MM.1S (cell line): ENCODE results near the gene TMED3.

ENCODE experiments used
- DNase-seq: peaks from one replicate; pipeline ENCODE4 v3.0.0-alpha.2; 2015
- H2AFZ ChIP-seq: fragments of 300-600 bp; sonication (generic); 2 replicates; pipeline ENCODE4 v1.6.0; 2016; ENCODE audit warnings: antibody characterized with exemption, low read length
- H3F3A ChIP-seq: fragments of 300-600 bp; sonication (generic); 2 replicates; pipeline ENCODE4 v1.6.1; 2016; ENCODE audit warnings: mild to moderate bottlenecking, antibody characterized with exemption, low read length, moderate library complexity, mixed read lengths; ENCODE audit not compliant: insufficient read depth
- H3K27ac ChIP-seq: fragments of 300-600 bp; sonication (generic); 2 replicates; pipeline ENCODE4 v1.5.1; 2016; ENCODE audit warnings: mild to moderate bottlenecking, low read length
- H3K27me3 ChIP-seq: fragments of 300-600 bp; sonication (generic); replicated peaks from 2 replicates; pipeline ENCODE4 v1.6.0; 2016; ENCODE audit warnings: low read length; ENCODE audit not compliant: insufficient read depth
- H3K36me3 ChIP-seq: fragments of 300-600 bp; sonication (generic); replicated peaks from 2 replicates; pipeline ENCODE4 v1.6.1; 2016; ENCODE audit warnings: mild to moderate bottlenecking, low read length, mixed read lengths; ENCODE audit not compliant: insufficient read depth
- H3K4me1 ChIP-seq: fragments of 300-600 bp; sonication (generic); 2 replicates; pipeline ENCODE4 v1.6.1; 2016; ENCODE audit warnings: low read length, mixed read lengths
- H3K4me2 ChIP-seq: fragments of 300-600 bp; sonication (generic); 2 replicates; pipeline ENCODE4 v1.6.0; 2016; ENCODE audit warnings: low read depth, low read length
- H3K4me3 ChIP-seq: fragments of 300-600 bp; sonication (generic); 2 replicates; pipeline ENCODE4 v1.5.1; 2016; ENCODE audit warnings: low read length, mixed read lengths
- H3K79me2 ChIP-seq: fragments of 300-600 bp; sonication (generic); 2 replicates; pipeline ENCODE4 v1.6.1; 2016; ENCODE audit warnings: mixed run types, low read length, mixed read lengths
- H3K9ac ChIP-seq: fragments of 300-600 bp; sonication (generic); 2 replicates; pipeline ENCODE4 v1.6.1; 2016; ENCODE audit warnings: low read length, mixed read lengths
- H3K9me2 ChIP-seq: fragments of 300-600 bp; sonication (generic); replicated peaks from 2 replicates; pipeline ENCODE4 v1.6.1; 2016; ENCODE audit warnings: mild to moderate bottlenecking, low read length, mixed read lengths; ENCODE audit not compliant: insufficient read depth
- H3K9me3 ChIP-seq: fragments of 300-600 bp; sonication (generic); replicated peaks from 2 replicates; pipeline ENCODE4 v1.6.1; 2016; ENCODE audit warnings: mild to moderate bottlenecking, low read length, mixed read lengths; ENCODE audit not compliant: insufficient read depth
- H4K20me1 ChIP-seq: fragments of 300-600 bp; sonication (generic); 2 replicates; pipeline ENCODE4 v1.6.1; 2016; ENCODE audit warnings: mild to moderate bottlenecking, low read length, moderate library complexity, mixed read lengths; ENCODE audit not compliant: insufficient read depth
- CTCF ChIP-seq: fragments of 300-600 bp; sonication (generic); IDR thresholded peaks from 2 replicates; pipeline ENCODE4 v1.5.1; 2016; ENCODE audit warnings: antibody characterized with exemption, low read length, mixed read lengths
- EZH2 ChIP-seq: fragments of 300-600 bp; sonication (generic); optimal IDR thresholded peaks from 2 replicates; pipeline ENCODE3; 2017; ENCODE audit warnings: low read depth, mild to moderate bottlenecking, antibody characterized with exemption, low read length, mixed read lengths
- EZH2phosphoT487 ChIP-seq: fragments of 300-600 bp; sonication (generic); IDR thresholded peaks from 2 replicates; pipeline ENCODE4 v1.6.1; 2018; ENCODE audit warnings: antibody characterized with exemption, low read length

Gene TMED3

DNA sequence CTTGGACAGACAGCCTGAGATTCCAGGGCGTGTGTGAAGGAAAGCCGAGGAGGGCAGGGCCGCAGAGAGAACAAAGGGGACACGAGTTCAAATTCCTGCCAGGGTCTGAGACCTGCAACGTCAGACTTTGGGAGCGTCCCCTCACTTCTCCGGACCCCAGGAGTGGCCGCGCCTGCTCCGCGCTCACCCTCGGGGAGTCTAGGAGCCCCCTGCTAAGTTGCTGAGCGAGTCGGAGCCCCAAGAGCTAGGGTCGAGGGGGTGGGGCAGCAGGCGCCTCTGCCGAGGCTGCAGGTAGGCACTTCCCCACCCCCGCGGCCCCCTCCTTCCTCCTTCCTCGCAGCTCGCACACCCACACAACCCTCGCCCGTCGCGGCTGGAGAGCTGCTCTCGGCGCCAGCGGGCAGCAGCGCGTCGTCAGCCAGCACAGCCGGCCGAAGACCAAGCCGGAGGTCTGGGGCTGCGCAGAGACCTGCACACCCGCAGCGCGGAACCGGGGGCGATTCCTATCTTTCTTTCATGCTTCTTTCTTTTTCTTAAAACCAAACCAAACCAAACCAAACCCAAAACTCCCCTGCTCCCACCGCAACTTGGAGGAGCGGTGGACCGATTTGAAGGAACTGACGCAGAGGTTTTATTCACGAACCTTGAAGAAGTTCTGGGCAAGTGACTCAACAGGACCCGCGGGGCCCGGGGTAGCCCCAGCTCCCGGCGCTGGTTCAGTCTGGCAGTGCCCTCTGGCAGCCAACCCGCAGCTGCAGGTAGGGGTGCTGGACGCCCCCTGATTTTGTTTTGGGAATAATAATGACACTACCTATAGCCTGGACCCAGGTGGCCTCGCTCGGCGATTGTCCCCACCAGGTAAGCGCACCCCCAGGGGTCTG lies 28.3 kb upstream of the TMED3 start, which contains the start of gene ANKRD34C:
ANKRD34C (plus strand) TSS at position 352 of the 881 bp plus-strand sequence. CDS start 10,563 bp downstream, outside the sequence.
- TF ChIP-seq EZH2phosphoT487 (no peak), CTCF (no peak), EZH2 (no peak)
- Histone ChIP-seq H3K9me2 (no peaks in the 10 kb centered on the region), H3F3A (no peaks in the 10 kb centered on the region), H3K36me3 (no peaks in the 10 kb centered on the region), H3K9me3 (no peaks in the 10 kb centered on the region), H3K4me2 (no peak within 1 kb of the TSS), H3K9ac (no peak within 1 kb of the TSS), H3K27ac (no peak within 1 kb of the TSS), H3K79me2 (no peaks in the 10 kb centered on the region), H2AFZ (no peak within 1 kb of the TSS), H3K27me3 (no peaks in the 10 kb centered on the region), H3K4me3 (no peak within 1 kb of the TSS), H4K20me1 (no peaks in the 10 kb centered on the region), H3K4me1 (no peaks in the 10 kb centered on the region)
- no peak for DNase-seq

- no peak overlapping the region for H3K4me3 ChIP-seq
- no peaks in the 10 kb centered on the region for H3K4me1 ChIP-seq
- H3K9me2 ChIP-seq: no peaks in the 10 kb centered on the region
- H3K27ac ChIP-seq: no peak overlapping the region
- H3K4me2 ChIP-seq: no peak overlapping the region
- H3K9me3 ChIP-seq: no peaks in the 10 kb centered on the region
- TF ChIP-seq EZH2phosphoT487 (no peak), EZH2 (no peak), CTCF (no peak)
- H2AFZ ChIP-seq: no peak overlapping the region
- no peak overlapping the region for H3K9ac ChIP-seq
- DNase-seq: peak; percentile 28
- no peaks in the 10 kb centered on the region for H4K20me1 ChIP-seq
- H3K79me2 ChIP-seq: no peaks in the 10 kb centered on the region
- H3F3A ChIP-seq: no peaks in the 10 kb centered on the region
- no peaks in the 10 kb centered on the region for H3K36me3 ChIP-seq
- no peaks in the 10 kb centered on the region for H3K27me3 ChIP-seq
Measured at GRCh38 chr15:79283252-79284048, 27.5 kb upstream of the TMED3 start.

- H3K4me2 ChIP-seq: no peak overlapping the region
- TF ChIP-seq EZH2phosphoT487 (no peak), CTCF (no peak), EZH2 (no peak)
Measured at GRCh38 chr15:79290642-79291275, 20.2 kb upstream of the TMED3 start.

More at GRCh38 chr15:79290642-79291275, 20.2 kb upstream of the TMED3 start:
- no peak overlapping the region for H3K27ac ChIP-seq
- H3K27me3 ChIP-seq: no peaks in the 10 kb centered on the region
- H3K79me2 ChIP-seq: no peaks in the 10 kb centered on the region
- H3K9ac ChIP-seq: no peak overlapping the region
- no peak overlapping the region for H2AFZ ChIP-seq
- H4K20me1 ChIP-seq: no peaks in the 10 kb centered on the region
- H3K9me3 ChIP-seq: no peaks in the 10 kb centered on the region
- no peak for DNase-seq
- H3K4me3 ChIP-seq: no peak overlapping the region
- no peaks in the 10 kb centered on the region for H3F3A ChIP-seq
- no peaks in the 10 kb centered on the region for H3K9me2 ChIP-seq
- peaks cover 10% of the 10 kb centered on the region; the same call in 1 of the 2 replicates for H3K4me1 ChIP-seq
- H3K36me3 ChIP-seq: no peaks in the 10 kb centered on the region
